Caki2 (cell line): ENCODE results near the gene UTP3. TPM values are rescaled to one million over a fixed set of nuclear protein-coding genes. Genes with fewer than 3 reads are reported as not detected.
"Not testable (repeated sequence)": the region's sequence is repeated elsewhere in the genome, so short reads cannot be mapped to it uniquely, and the experiment has no call there.

ENCODE experiments used
- DNase-seq: peaks from one replicate; pipeline ENCODE4 v3.0.0-alpha.2; 2015; ENCODE audit warnings: low read depth
- in situ Hi-C: cut with HindIII; loops from 2 replicates; pipeline ENCODE4 v1.10.0; 2016; ENCODE audit warnings: low sequenced_read_pairs, low pct_unique_long_range_greater_than_20kb, mixed read lengths
- total RNA-seq: library from RNA; depleted of rRNA; stranded (reverse); fragments of >200 nt; shearing (Covaris generic); gene quantifications from 2 replicates; pipeline ENCODE4 v1.2.3, GENCODE V29; 2014; ENCODE audit warnings: low replicate concordance; rRNA removed

UTP3 gene
- total RNA-seq = 9.5 and 10.9 TPM in 2 replicates

GRCh38 chr4:70687821-70688794 lies at the start of gene UTP3:
Gene UTP3 (plus strand): TSS chr4:70688532. CDS start chr4:70688678, 146 bp downstream.
- in situ Hi-C loops = no loop called here
- DNase-seq = peak; percentile 98

GRCh38 chr4:70640192-70640591 lies 48.1 kb upstream of the UTP3 start:
- DNase-seq = no peak
- in situ Hi-C loops = no loop called here

GRCh38 chr4:70650741-70651140 lies 37.6 kb upstream of the UTP3 start:
- DNase-seq, in situ Hi-C loops: not testable (repeated sequence)

GRCh38 chr4:70651864-70652506 lies 36.3 kb upstream of the UTP3 start:
- in situ Hi-C loops = no loop called here
- DNase-seq = peak; percentile 41

- in situ Hi-C loops = no loop called here
- DNase-seq = no peak
These were observed 33.7 kb upstream of the UTP3 start for GRCh38 chr4:70654605-70655011.

- in situ Hi-C loops = no loop called here
- no peak for DNase-seq
These were observed 31.0 kb upstream of the UTP3 start for GRCh38 chr4:70657326-70657725.

- in situ Hi-C loops = no loop called here
- DNase-seq = no peak
These were observed 29.9 kb upstream of the UTP3 start for GRCh38 chr4:70658418-70658817.

- in situ Hi-C loops = no loop called here
- no peak for DNase-seq
These were observed 28.2 kb upstream of the UTP3 start for GRCh38 chr4:70660106-70660505.

- DNase-seq, in situ Hi-C loops: not testable (repeated sequence)
These were observed 26.9 kb upstream of the UTP3 start for GRCh38 chr4:70661309-70661922.

- in situ Hi-C loops = no loop called here
- DNase-seq = no peak
These were observed 22.0 kb upstream of the UTP3 start, which contains the start of gene JCHAIN for GRCh38 chr4:70666369-70666768. Gene JCHAIN (minus strand): TSS chr4:70666508. CDS start chr4:70666490, 18 bp downstream.

- in situ Hi-C loops = no loop called here
- no peak for DNase-seq
These were observed 20.4 kb upstream of the UTP3 start for GRCh38 chr4:70667740-70668535.

- peak; percentile 80 for DNase-seq
- in situ Hi-C loops = no loop called here
These were observed 17.9 kb upstream of the UTP3 start for GRCh38 chr4:70670332-70671014.

GRCh38 chr4:70671091-70671490 lies 17.2 kb upstream of the UTP3 start:
- DNase-seq = peak; percentile 62
- in situ Hi-C loops = no loop called here

GRCh38 chr4:70674191-70674590 lies 14.1 kb upstream of the UTP3 start:
- DNase-seq = no peak
- in situ Hi-C loops = no loop called here

GRCh38 chr4:70674731-70675130 lies 13.6 kb upstream of the UTP3 start:
- in situ Hi-C loops = no loop called here
- DNase-seq = no peak

- in situ Hi-C loops = no loop called here
- no peak for DNase-seq
These were observed 11.7 kb upstream of the UTP3 start for GRCh38 chr4:70676554-70677090.

GRCh38 chr4:70678383-70678999 lies 9.8 kb upstream of the UTP3 start:
- in situ Hi-C loops = no loop called here
- DNase-seq = no peak
